Thyroid gland (tissue), 4 donors: ENCODE results near the gene STUM. TPM values are rescaled to one million over a fixed set of nuclear protein-coding genes. Genes with fewer than 3 reads are reported as not detected.
A peak's percentile ranks its signal among the peaks of the same experiment; 100 is the strongest.

ENCODE experiments used
- DNase-seq, 2 donors: peaks; one replicate each; pipeline ENCODE4 v3.0.0-alpha.2; 2019
- H3K27ac ChIP-seq, 3 donors: fragments of 200-600 bp; sonication (generic); 1 replicate in 2 of 3; 2 replicates in 1 of 3; pipeline ENCODE4 v1.5.1; 2016 to 2019; ENCODE audit warnings: mild to moderate bottlenecking in 1 of 3, moderate library complexity in 1 of 3
- H3K27me3 ChIP-seq: fragments of 200-600 bp; sonication (generic); one replicate; pipeline ENCODE4 v1.5.1; 2019
- H3K36me3 ChIP-seq, 2 donors: fragments of 200-600 bp; sonication (generic); one replicate each; pipeline ENCODE4 v1.5.1; 2016 to 2019
- H3K4me1 ChIP-seq, 2 donors: fragments of 200-600 bp; sonication (generic); one replicate each; pipeline ENCODE4 v1.5.1; 2017 to 2019
- H3K4me3 ChIP-seq, 3 donors: fragments of 200-600 bp; sonication (generic); replicated peaks in 1 of 3; 1 replicate in 2 of 3; 2 replicates in 1 of 3; pipeline ENCODE4 v1.5.1; 2016; ENCODE audit warnings: mild to moderate bottlenecking in 1 of 3
- H3K9me3 ChIP-seq: fragments of 200-600 bp; sonication (generic); one replicate; pipeline ENCODE4 v1.5.1; 2017
- CTCF ChIP-seq, 6 experiments: fragments of 200-600 bp in 3 of 6; fragments of 450-650 bp in 3 of 6; sonication (generic) in 3 of 6; IDR thresholded peaks; one replicate each; pipeline ENCODE4 v1.5.1; 2016 to 2019; ENCODE audit warnings: antibody characterized with exemption in 6 of 6, mild to moderate bottlenecking in 2 of 6, inconsistent platforms in 1 of 6, moderate library complexity in 1 of 6
- POLR2A ChIP-seq, 2 donors: fragments of 450-650 bp; IDR thresholded peaks; one replicate each; pipeline ENCODE4 v1.6.1; 2017; ENCODE audit warnings: antibody characterized with exemption in 2 of 2, mild to moderate bottlenecking in 2 of 2, moderate library complexity in 1 of 2
- WGBS, 2 donors: methylation state at CpG; one replicate each; pipeline ENCODE4 v1.1.5; 2017; 5-methylcytosine and 5-hydroxymethylcytosine counted together
- intact Hi-C: fragments of 100-400 bp; cut with DNase I; formaldehyde crosslinking; loops from one replicate; pipeline ENCODE4 v1.15.1; 2023
- total RNA-seq, 4 donors: library from RNA; depleted of rRNA; stranded (reverse); fragments of >200 nt; gene quantifications; one replicate each; pipeline ENCODE4 v1.2.3, GENCODE V29; 2016

The STUM gene
- total RNA-seq, 4 donors from 2014 or later, result 0.22 to 1.1 (median 0.48) TPM

- TF ChIP-seq POLR2A (IDR thresholded peaks at IDR 0.05) (no peak), CTCF (IDR thresholded peaks at IDR 0.05) (peak; percentile 67 to 88 (median 75))
- Histone ChIP-seq H3K36me3 (no peaks in the 10 kb centered on the region), H3K4me1 (peaks cover 13 to 28% of the 10 kb centered on the region in 2 donors), H3K4me3 (peak overlapping the region in 1 of 3 donors; percentile 29), H3K9me3 (no peaks in the 10 kb centered on the region), H3K27ac (no peak overlapping the region), H3K27me3 (no peaks in the 10 kb centered on the region)
- intact Hi-C loops, result loop anchor here (5.0 kb wide), 1 partner anchor 60 kb away; no protein-coding TSS in a partner anchor
- 8 to 10% methylated on average over 16 of the region's 16 CpGs for WGBS, 2 donors
- DNase-seq, result peak; percentile 80 to 83
Observed at GRCh38 chr1:226547754-226548191, 791 bp upstream of the STUM start.

GRCh38 chr1:226549094-226549936 lies 751 bp downstream of the STUM start:
- Histone ChIP-seq H3K4me1 (peaks cover 13 to 23% of the 10 kb centered on the region in 2 donors), H3K27me3 (no peaks in the 10 kb centered on the region), H3K27ac (no peak overlapping the region), H3K9me3 (no peaks in the 10 kb centered on the region), H3K36me3 (no peaks in the 10 kb centered on the region), H3K4me3 (peak overlapping the region in 1 of 3 donors; percentile 29)
- intact Hi-C loops, result loop anchor here (5.0 kb wide), 1 partner anchor 58 kb away; no protein-coding TSS in a partner anchor
- DNase-seq, result no peak
- WGBS, 2 donors, result 1% methylated on average over 23 to 28 of the region's 73 CpGs
- TF ChIP-seq CTCF (IDR thresholded peaks at IDR 0.05) (peak in 1 of 6 experiments; percentile 10), POLR2A (IDR thresholded peaks at IDR 0.05) (no peak)

- no peaks in the 10 kb centered on the region for H3K27me3 ChIP-seq
- peaks cover 13 to 23% of the 10 kb centered on the region in 2 donors for H3K4me1 ChIP-seq
- WGBS, 2 donors, result 16 to 21% methylated on average over 20 to 21 of the region's 21 CpGs
- H3K4me3 ChIP-seq, result peak overlapping the region in 1 of 3 donors; percentile 29
- intact Hi-C loops, result loop anchor here (5.0 kb wide), 1 partner anchor 57 kb away; no protein-coding TSS in a partner anchor
- no peak overlapping the region for H3K27ac ChIP-seq
- H3K9me3 ChIP-seq, result no peaks in the 10 kb centered on the region
- peak; percentile 44 to 54 for DNase-seq
- no peak for TF ChIP-seq POLR2A (IDR thresholded peaks at IDR 0.05)
- TF ChIP-seq CTCF (IDR thresholded peaks at IDR 0.05), result peak in 2 of 6 experiments; percentile 13 to 22
- no peaks in the 10 kb centered on the region for H3K36me3 ChIP-seq
Observed at GRCh38 chr1:226549937-226550671, 1.5 kb downstream of the STUM start.

- peaks cover 13 to 23% of the 10 kb centered on the region in 2 donors for H3K4me1 ChIP-seq
- intact Hi-C loops, result no loop called here
- TF ChIP-seq POLR2A (IDR thresholded peaks at IDR 0.05) (no peak), CTCF (IDR thresholded peaks at IDR 0.05) (no peak)
- DNase-seq, result no peak
- no peaks in the 10 kb centered on the region for H3K27me3 ChIP-seq
- H3K27ac ChIP-seq, result no peak overlapping the region
- H3K36me3 ChIP-seq, result no peaks in the 10 kb centered on the region
- no peaks in the 10 kb centered on the region for H3K9me3 ChIP-seq
- H3K4me3 ChIP-seq, result no peak overlapping the region
- WGBS, 2 donors, result 80 to 92% methylated on average over 5 of the region's 5 CpGs
Observed at GRCh38 chr1:226550672-226551041, 2.1 kb downstream of the STUM start.
